GM19240 (cell line): ENCODE data around the gene TMEM205.
"Not testable (repeated sequence)": the region's sequence is repeated elsewhere in the genome, so short reads cannot be mapped to it uniquely, and the experiment has no call there.

ENCODE experiments used
- DNase-seq: peaks from one replicate; pipeline ENCODE4 v3.0.0; 2011; ENCODE audit warnings: low spot score; ENCODE audit not compliant: insufficient read length

The TMEM205 gene

GRCh38 chr19:11373166-11373884 is 27.3 kb upstream of the TMEM205 start:
- DNase-seq = no peak

- no peak for DNase-seq
These were observed 24.7 kb upstream of the TMEM205 start for GRCh38 chr19:11370744-11371143.

- no peak for DNase-seq
These were observed 21.5 kb upstream of the TMEM205 start for GRCh38 chr19:11367528-11367927.

- DNase-seq = no peak
These were observed 19.6 kb upstream of the TMEM205 start for GRCh38 chr19:11365557-11366117.

- no peak for DNase-seq
These were observed 18.9 kb upstream of the TMEM205 start for GRCh38 chr19:11364935-11365334.

- DNase-seq = no peak
These were observed 18.3 kb upstream of the TMEM205 start for GRCh38 chr19:11364296-11364904.

- DNase-seq = no peak
These were observed 17.8 kb upstream of the TMEM205 start for GRCh38 chr19:11363881-11364280.

GRCh38 chr19:11361771-11362731 is 16.0 kb upstream of the TMEM205 start:
- DNase-seq = no peak

- DNase-seq = no peak
These were observed 15.1 kb upstream of the TMEM205 start for GRCh38 chr19:11361037-11361770.

GRCh38 chr19:11359421-11359820 is 13.4 kb upstream of the TMEM205 start:
- no peak for DNase-seq

- no peak for DNase-seq
These were observed 10.8 kb upstream of the TMEM205 start for GRCh38 chr19:11356676-11357550.

- no peak for DNase-seq
These were observed 10.0 kb upstream of the TMEM205 start for GRCh38 chr19:11356074-11356397.

- DNase-seq = peak; percentile 80
These were observed 9.3 kb upstream of the TMEM205 start, which contains the start of gene PLPPR2 for GRCh38 chr19:11355160-11356073. Gene PLPPR2 (plus strand): TSS chr19:11355432. CDS start chr19:11357674, 2,242 bp downstream.

- DNase-seq = not testable (repeated sequence)
These were observed 8.0 kb upstream of the TMEM205 start for GRCh38 chr19:11354102-11354501.

GRCh38 chr19:11349171-11349570 is 3.1 kb upstream of the TMEM205 start:
- no peak for DNase-seq

GRCh38 chr19:11347546-11348039 is 1.5 kb upstream of the TMEM205 start:
- DNase-seq = no peak

- DNase-seq = no peak
These were observed 805 bp downstream of the TMEM205 start for GRCh38 chr19:11345122-11345803.

- no peak for DNase-seq
These were observed 3.6 kb downstream of the TMEM205 start for GRCh38 chr19:11342429-11342828.
